NCI-H2107 treated with DMSO at 0.1 percent for 48 hours (cell line): Measurements from ENCODE around the gene KRT80.
A peak's percentile ranks its signal among the peaks of the same experiment; 100 is the strongest.

ENCODE experiments used
- DNase-seq: peaks from one replicate; lab custom pipeline; 2025; ENCODE audit not compliant: unreplicated experiment; lab: John Stamatoyannopoulos, UW

KRT80 gene

DNA sequence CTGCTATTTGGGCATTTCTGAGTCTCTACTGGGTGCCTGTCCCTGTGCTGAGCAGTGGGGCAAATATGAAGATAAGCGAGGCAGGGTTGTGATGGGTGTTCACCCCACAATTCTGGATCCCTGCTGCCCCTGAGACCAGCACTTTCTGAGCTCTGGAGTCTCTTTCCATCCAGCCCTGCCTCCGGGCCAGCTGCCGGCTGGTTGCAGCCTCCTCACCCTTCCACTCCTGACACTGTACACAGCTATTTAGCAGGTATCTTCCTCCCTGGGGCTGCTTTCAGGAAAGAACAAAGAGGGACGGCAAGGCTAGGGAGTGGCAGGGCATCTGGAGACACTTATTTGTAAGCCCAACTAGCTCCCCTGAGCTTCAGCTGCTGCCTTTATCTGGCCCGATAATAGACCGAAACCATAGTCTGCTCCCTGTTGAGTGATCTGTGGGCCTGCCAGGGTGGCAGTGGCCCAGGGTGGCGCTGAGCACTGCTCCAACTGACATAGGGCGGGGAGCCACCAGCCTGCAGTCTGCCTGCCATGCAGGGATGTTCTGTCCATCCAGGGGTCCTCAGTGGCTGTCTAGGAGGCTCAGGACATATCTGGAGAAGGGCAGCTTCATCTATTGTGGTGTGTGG, 7.6 kb upstream of the KRT80 start:
- peak; percentile 95 for DNase-seq

- DNase-seq = peak; percentile 59
Observed at GRCh38 chr12:52198454-52199215, 6.8 kb upstream of the KRT80 start.

GRCh38 chr12:52197371-52198231, 5.8 kb upstream of the KRT80 start:
- peak; percentile 87 for DNase-seq

GRCh38 chr12:52195065-52195730, 3.4 kb upstream of the KRT80 start:
- DNase-seq = no peak

DNA sequence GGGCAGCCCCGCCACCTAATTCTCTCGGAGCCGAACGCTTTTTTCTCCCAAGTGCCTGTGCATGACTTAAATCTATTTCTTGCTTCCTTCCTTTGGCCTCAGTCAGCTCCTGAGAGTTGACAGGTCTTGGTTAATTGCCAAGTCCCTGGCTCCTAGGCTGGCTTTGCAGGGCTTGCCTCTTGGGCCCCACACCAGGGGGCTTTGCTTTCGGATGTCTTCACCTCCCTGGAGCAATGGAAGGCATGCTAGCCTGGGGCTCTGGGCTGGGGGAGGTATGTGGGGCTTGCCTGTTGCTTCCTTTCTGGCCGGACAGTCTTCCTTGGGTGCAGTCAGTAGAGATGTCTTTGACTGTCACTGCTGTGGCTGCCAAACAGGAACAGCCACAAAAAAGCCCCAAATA, 2.2 kb upstream of the KRT80 start:
- no peak for DNase-seq

DNA sequence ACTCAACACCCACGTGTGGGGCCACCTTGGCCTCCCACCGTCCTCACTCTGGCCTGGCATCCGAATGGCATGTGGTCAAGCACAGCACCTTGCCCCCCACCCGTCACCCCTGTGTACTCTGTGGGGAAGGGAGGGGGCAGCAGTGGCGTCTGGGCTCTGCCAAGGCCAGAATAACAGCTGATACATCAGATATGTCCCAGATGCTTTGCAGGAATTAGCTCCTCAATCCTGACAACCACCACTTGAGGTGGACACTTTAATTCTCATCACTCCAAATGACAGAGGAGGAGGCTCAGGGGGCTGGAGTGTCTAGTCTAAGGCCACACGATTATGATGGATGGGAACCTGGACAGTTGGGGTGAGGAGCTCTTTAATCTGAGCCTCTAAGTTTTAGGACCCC, 1.7 kb upstream of the KRT80 start:
- DNase-seq = no peak

GRCh38 chr12:52190860-52191729, 719 bp downstream of the KRT80 start:
- no peak for DNase-seq

- no peak for DNase-seq
Observed at GRCh38 chr12:52189376-52190174, 2.2 kb downstream of the KRT80 start.

DNA sequence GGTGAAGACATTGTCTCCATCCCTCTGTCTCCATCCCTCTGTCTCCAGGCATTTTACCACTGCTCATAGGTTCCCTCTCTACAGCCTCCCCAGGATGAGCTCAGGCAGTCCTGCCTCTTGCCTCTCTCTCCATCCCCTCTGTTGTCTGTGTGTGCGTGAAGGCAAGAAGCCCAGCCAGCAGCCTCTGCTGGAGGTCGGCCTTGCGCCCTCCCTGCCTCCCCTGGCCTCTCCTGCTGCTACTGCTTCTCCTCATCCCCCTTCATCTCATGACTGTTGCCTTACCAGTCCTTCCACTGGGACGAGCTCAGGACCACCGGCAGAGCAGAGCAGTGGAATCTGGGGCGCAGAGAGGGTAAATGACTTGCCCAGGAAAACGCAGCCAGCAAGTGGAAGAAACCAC, 3.2 kb downstream of the KRT80 start:
- DNase-seq = no peak

DNA sequence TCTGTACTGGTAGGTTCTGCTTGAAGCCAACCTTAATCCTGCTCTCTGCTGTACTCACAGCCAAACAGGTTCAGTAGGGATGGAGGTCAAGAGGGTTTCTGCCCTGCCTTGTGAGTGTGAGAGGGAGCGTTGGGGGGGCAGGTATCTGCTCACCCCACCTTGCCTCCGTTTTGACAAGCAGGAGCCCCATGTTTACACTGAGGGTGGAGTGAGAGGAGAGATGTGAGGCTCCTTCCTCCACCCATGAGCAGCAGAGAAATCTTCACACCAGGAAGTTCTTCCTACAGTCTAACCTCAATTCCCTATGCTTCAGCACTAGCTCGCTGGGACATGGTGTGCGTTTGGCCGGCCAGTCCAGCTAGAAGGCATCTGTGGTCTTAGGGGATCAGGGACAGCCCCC, 4.2 kb downstream of the KRT80 start:
- no peak for DNase-seq

- DNase-seq = no peak
Observed at GRCh38 chr12:52187206-52187605, 4.6 kb downstream of the KRT80 start.

DNA sequence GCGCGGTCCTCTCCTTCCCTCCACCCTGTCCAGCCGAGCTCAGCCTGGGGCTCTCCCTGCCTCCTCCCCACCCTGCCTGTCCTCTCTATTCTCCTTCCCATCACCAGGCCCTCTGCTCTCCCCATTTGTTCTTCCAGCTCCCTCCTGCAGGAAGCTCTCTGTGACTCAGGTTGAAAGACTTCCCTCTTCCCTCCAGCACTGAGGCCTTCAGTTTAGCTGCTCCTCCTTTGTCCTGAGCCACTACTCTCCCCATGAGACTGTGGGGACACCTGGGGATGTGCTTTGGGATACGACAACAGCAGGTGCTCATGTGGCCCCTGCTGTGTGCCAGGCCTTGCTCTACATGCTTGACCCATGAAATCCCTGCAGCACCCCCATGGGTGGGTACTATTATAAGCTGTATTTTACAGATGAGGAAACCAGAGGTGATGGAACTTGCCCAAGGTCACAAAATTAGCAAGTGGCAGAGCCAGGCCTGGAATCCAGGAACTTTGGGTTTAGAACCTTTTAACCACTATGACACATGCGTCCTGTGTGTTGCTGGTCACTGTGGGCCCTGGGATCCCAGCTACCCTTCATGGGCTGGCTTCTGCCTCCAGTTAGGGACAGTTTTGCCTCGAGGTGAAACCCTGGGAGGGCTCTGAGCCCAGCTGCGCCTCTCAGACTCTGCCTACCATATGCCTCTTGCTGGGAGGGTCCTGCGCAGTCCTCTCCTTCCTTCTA, 5.5 kb downstream of the KRT80 start:
- peak; percentile 67 for DNase-seq

GRCh38 chr12:52185400-52185967, 6.3 kb downstream of the KRT80 start:
- DNase-seq = no peak

DNA sequence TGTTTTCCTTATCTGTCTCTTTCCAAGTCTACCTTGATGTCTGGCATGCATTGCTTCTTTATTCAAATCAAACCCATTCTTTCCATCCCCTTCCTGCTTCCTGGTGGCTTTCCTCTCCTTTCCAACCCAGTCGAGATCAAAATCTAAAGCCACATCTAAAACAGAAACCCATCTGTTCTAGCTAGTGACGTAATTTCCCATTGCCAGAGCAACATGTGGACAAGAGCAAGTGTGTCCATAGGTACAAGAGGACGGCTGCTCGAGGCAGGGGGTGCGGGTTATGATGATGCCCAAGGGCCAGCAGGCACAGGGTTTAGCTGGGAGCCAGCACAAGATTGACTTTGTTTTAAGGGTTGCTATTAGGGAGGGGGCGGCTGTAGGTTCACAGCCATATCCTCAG, 7.0 kb downstream of the KRT80 start:
- no peak for DNase-seq

DNA sequence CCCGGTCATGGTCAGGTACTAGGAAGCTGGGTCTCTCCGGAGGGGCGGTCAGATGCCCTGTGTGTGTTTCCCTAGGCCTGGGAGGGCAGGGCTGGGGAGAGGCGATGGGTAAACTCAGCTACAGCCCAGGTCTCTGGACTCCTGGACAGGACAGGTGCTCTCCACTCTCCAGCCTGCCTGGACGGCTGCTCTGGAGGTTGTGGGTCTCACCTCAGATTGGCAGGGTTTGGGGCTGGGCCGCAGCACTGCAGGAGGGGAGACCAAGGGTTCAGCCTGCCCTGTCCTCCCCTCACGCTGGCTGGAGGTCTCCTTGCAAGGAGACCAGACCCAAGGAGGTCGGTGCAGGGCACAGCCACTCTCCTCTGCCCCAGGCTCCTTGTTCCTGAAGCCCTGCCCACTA, 7.8 kb downstream of the KRT80 start:
- no peak for DNase-seq

GRCh38 chr12:52183544-52183910, 8.3 kb downstream of the KRT80 start:
- DNase-seq = peak; percentile 76

GRCh38 chr12:52182898-52183543, 8.8 kb downstream of the KRT80 start:
- peak; percentile 76 for DNase-seq

- peak; percentile 91 for DNase-seq
Observed at GRCh38 chr12:52182384-52182783, 9.4 kb downstream of the KRT80 start.
